NCI-H2107 (cell line): Measurements from ENCODE around the gene LPO.

ENCODE experiments used
- DNase-seq: peaks from one replicate; lab custom pipeline; 2025; lab: John Stamatoyannopoulos, UW

LPO gene

DNA sequence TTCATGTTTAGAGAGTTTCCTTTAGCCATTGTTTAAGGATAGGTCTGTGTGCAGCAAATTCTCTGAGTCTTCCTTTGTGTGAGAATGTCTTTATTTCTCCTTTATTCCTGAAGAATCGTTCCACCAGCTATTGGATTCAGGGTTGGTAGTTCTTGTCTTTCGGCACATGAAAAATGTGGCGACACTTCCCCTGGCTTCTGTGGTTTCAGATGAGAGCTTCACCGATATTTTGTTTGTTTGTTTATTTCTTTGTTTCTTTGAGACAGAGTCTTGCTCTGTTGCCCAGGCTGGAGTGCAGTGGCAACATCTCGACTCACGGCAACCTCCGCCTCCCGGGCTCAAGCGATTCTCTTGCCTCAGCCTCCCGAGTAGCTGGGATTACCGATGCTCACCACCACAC is 23.8 kb downstream of the LPO start:
- DNase-seq: no peak

DNA sequence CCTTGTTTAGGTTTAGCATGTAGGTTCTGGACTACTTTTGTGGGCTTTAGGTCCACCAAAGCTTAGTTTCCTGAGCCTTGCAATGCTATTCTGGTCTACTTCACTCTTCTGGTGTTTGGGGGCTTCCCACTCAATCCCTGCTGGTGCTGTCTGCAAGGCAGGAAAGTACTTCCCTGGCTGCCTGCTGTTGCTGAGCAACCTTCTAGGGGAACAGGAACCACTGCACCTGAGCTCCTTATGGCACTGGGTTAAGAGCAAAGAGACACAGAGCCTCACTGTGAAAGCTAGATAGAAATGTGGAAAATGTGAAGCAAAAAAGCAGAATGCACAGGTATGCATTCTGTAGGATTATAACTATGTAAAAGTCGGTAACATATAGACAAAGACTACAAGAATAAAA is 25.4 kb downstream of the LPO start:
- no peak for DNase-seq

DNA sequence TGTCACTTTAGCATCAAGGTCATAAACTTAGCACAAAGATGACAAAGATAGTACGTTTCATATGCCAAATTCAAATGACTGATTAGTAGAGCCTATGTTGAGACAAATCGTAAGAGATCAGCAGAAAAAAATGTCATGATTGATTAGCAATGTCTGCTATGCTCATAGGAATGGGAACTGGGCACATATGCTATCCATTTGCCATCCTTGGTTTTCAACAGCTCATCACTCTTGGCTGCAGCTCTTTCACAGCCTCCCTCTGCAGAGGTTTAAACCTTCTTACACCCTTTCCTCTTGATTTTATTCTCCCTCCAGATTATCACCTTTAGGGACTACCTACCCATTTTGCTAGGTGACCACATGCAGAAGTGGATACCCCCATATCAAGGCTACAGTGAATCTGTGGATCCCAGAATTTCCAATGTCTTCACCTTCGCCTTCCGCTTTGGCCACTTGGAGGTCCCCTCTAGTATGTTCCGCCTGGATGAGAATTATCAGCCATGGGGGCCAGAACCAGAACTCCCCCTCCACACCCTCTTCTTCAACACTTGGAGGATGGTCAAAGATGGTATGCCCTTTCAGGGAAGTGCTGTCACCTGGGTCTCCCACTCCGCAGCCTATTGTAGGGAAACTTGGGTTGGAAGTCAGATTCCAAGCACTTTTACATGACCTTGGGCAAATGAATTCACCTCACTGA is 26.2 kb downstream of the LPO start:
- DNase-seq: no peak

DNA sequence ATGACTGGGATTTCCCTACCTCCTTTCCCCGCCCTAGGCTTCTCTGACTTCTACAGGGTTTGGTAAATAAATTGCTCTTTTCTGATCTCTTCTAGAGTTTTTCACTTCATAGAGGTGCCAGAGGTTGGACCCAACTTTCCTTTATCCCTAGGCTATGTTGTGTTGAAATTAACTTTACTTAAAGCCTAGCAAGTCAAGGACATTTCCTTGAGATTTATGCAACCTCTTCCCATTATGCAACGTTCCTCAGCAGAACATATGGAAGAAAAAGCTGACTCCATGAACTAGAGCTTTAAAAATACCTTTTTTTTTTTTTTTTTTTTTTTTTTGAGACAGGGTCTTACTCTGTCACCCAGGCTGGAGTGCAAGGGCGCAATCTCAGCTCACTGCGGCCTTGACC is 26.9 kb downstream of the LPO start:
- no peak for DNase-seq

DNA sequence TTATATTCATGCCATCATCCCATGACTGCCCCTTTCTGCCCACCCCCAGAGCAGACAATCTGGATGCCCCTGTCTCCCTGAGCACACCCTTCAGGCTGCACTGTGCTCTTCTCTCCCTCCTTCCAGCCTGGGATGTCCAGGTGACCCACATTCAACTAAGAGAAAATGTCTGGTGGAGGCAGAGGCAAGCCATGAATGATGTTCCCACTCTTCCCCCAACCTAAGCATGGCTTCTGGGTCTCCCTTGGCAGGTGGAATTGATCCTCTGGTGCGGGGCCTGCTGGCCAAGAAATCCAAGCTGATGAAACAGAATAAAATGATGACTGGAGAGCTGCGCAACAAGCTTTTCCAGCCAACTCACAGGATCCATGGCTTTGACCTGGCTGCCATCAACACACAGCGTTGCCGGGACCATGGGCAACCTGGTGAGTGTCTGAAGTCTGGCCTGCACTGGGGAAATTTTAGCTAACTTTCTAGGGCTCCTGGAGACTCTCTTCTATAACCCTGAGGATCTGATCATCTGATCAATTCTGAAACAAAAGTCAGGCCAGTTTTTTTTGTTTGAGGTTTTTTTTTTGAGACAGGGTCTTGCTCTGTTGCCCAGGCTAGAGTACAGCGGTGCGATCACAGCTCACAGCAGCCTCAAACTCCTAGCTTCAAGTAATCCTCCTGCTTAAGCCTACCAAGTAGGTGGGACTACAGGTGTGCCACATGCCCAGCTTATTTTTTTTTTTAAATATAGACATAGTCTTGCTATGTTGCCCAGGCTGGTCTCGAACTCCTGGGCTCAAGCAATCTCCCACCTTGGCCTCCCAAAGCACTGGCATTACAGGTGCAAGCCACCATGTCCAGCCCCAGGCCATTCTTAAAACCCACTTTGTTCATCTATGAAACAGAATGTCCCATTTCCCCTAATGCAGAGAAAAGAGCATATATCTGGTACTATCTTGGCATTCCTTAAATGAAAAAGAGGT is 27.8 kb downstream of the LPO start:
- DNase-seq: no peak

DNA sequence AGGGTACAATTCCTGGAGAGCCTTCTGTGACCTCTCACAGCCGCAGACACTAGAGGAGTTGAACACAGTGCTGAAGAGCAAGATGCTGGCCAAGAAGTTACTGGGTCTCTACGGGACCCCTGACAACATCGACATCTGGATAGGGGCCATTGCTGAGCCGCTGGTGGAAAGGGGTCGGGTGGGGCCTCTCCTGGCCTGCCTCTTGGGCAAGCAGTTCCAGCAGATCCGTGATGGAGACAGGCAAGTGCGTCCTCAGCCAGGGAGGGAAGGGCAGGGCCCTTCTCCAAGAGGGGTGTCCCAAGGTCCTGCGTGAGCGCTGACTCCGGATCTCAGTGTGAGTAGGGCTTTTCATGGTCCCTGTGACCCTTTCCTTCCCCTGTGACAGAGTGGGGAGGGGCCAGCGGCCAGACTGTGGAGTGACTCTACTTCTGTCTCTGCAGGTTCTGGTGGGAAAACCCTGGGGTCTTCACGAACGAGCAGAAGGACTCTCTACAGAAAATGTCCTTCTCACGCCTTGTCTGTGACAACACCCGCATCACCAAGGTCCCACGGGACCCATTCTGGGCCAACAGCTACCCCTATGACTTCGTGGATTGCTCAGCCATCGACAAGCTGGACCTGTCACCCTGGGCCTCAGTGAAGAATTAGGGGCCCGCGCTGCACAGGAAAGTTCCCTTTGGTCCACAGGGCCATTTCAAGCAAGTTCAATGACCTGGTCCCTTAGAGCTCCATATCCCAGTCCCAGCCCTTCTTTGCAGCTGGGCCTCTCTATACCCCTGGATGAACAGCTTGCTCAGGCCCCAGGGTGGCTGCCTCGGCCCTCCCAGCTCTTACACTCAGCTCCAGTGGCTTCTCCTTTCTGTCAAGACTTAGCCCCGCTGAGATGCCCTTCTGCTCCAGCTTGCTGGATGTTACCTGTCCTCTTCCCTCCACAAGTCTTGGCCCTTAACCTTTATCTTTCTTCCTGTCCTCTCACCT is 29.3 kb downstream of the LPO start:
- DNase-seq: no peak

DNA sequence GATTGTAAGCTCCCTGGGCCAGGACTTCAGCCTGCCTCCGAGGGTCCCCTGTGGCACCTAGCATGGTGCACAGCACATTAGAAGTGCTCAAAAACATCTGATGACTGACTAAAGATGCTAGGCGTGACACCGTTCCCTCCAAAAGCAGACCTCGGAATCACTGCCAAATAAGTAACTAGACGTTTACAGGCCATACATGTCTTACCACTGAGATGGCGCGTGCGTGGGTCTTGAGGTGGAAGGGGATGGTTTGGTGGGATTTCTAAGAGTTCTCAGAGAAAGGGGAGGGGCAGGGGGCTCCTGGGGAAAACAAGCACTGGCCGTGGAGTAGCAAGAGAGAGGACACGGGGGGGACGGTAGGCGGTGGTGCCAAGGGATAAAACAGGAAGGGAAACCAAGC is 29.9 kb downstream of the LPO start:
- no peak for DNase-seq

DNA sequence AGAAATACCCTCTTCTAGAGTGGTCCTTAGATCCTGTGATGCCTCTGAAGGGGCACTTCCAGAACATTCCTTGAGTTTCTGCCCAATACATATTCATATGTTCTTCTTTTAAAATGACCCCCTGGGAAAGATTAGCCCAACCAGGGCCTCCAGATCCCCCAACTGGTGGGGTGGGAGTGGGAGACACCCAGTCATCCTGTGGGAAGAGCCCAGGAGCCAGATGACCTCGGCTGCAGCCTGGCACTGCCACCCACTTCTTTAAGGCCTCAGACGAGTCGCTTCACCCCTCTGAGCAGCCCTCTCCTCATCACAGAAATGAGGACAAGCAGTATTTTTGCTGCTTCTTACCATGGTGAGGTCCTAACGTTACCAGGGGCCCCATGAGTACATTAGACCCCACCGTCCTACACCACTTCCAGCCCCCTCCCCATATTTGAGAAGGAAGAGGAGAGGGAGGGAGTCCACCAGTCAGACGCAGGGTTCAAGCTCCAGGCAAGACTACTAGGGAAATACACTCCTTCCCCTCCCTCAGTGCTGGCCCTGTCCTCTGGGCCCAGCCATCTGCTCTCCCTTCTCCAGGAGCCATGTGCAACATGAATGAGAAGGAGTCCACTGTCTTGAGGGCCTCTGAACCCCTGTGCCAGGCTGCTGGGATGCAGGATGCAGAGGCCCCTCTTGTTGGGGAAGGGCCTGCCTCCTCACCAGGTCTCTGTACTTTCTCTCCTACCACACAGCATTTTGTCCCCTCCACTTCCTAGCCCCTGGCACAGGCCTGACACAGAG is 30.6 kb downstream of the LPO start:
- DNase-seq: no peak

DNA sequence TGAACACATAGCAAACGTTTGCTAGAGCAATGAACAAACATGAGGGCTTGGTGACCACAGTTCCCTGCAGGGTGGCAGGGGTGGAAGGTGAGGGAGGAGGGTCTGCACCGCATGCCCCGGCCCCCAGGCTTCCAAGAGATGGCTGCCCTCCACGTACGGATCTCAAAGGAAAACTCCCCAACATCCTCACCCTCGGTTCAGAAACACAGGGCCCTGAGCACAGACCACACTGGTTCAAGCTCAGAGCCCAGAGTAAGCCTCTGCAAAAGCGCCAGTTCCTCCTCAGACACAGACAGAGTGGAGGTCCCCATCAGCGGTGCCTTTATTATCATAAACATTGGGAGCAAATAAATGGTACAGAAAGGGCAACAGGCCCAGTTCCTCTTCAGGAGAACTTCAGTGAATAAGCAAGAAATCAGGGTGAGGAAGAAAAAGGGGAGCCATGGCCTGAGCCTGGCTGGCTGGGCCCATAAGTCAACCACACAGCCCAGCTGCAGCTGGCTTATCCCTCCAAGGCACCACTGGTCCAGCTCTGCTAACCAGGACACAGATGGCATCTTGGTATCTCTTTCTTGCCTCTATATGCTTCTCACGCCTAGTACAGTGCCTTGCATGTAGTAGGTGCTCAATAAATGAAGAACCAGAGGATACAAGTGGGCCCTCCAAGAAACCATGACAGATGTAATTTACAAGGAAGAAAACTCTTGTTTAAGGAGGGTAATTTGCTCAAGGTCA is 31.3 kb downstream of the LPO start:
- DNase-seq: no peak

DNA sequence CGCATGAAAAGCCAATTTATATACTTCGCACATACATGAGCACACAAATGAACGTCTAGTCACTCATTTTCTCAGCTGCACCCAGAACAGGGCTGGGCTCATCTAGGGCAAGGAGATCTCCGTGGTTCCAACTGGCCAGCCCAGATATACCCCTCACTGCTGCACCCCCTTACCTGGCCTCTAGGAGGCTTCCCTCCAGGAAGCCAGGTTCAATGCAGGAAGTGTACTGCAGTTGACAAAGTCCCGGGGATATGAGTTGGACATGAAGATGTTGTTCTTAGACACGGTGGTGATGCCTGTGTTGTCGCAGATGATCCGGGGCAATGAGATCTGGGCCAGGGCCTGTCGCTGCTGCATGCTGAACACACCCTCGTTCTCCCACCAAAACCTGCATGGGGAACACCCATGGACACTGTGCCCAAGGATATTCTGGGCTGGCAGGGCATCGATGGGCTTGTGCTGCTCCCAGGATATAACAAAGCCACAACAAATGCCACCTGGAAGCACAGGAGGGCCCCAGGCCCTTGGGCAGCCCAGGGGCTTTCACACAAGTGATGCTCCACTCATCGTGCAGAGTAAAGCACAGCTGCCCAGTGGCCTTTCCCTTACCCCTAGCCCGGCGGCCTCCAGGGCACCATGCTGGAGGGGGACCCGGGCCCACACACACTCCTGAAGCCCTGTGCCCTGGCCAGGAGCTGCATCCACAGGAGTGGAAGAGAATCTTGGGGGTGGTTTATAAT is 32.3 kb downstream of the LPO start:
- DNase-seq: no peak

DNA sequence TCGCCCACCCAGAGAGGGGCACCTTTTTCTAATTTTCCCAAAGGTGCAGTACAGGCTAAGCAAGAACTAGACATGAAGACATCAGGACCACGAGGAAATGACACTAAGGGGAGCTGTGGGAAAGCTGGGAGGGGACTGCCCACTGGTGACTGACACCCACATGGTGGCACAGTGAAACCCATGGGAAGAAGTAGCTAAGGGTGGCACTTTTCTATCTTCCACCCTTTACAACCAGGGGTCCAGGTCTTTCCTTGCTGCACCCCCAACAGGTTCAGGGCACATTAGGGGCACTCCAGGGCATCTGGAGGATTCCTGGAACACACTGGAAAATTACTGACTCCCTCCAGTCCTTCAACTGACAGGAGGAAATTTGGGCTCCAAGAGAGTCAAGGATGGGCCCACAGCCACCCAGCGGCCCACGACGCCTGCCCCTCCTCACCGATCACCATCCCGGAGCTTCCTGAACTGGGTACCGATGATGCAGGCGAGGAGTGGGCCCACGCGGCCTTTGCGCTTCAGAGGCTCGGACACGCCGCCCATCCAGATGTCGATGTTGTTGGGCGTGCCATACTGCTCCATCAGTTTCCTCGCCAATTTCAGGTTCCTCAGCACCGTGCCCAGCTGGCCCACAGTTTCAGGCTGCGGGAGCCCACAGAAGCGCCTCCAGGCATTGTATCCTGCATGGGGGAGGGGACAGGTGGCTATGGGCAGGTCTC is 33.0 kb downstream of the LPO start:
- no peak for DNase-seq

DNA sequence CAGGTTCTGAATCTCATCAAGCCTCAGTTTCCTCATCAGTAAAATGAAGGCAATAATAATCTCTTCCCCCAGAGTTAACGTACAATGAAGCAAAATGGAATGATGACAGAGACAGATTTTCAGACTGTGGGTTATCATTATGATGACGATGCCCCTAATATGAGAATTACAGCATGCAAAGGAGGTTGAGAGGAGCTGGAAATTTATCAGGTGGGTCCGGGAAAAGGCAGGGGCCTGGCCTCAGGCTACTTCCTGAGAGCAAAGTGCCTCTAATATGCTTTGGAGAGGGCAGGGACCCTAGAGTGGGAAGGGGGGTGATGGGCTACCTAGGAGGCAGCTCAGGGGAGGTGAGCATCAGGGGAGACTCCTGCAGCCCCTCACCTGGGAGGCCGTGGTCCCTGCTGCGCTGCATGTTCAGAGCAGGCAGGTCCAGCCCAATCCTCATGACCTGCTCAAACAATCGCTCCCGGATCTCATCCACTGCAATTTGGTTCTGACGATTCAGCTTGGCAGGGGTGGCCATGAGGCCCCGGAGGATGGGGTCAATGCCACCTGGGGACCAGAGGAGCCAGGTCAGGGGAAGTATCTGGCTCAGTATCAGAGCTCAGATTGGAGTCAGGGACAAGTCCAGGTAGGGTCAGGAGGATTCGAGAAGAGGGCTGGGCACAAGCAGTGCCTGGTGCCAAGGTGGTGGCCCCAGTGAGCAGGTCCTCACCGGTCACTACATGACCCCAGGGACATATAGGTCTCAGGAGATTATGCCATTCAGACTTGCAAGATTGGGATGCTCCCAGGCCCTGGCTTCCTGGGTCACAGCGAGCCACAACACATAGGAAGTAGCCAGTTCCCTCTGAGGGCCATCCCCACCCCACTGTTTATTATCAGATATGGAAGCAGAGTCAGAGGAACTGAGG is 34.2 kb downstream of the LPO start:
- DNase-seq: no peak

DNA sequence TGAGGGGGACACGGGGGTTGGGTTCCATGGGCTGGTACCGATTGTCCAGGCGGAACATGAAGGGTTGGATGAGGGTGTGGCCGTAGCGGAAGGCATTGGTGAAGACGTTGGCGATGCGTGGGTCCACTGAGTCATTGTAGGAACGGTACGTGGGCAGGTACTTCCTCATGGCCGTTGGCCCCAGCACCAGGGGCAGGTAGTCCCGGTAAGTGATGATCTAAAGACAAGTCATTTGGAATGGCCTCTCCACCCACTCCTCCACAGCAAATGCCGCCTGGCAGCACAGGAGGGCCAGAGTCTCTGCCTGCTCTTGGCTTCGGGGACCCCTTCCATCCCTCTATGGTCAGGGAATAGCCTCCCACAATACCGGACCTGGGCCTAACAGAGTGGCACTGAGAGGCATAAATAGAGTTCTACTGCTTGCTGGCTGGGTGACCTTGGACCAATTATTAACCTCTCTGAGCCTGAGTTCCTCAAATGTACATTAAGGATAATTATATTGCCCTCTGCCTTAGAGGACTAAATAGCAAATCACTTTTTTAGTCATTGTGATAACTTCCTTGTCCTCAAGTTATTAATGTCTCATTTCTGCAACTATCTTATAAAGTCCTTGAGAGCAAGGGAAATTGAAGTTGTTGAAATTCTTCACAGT is 35.2 kb downstream of the LPO start:
- no peak for DNase-seq

DNA sequence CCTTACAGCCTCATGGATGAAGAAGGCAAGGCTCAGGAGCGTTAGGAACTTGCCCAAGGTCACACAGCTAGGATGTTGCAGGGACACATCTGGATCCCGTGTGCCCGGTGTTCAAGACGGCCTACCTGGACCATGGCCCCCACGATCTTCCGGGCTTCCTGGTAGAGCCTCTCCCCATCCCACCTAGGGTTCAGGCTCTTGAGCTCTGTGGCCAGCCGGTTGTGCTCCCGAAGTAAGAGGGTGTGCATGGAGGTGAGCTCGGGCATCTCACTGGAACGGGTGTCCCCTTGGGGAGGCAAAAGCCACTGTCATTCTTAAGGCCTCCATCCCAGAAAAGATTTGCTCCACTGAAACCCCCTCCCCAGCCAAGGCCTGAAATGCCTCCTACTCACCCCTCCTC is 37.0 kb downstream of the LPO start:
- DNase-seq: no peak

DNA sequence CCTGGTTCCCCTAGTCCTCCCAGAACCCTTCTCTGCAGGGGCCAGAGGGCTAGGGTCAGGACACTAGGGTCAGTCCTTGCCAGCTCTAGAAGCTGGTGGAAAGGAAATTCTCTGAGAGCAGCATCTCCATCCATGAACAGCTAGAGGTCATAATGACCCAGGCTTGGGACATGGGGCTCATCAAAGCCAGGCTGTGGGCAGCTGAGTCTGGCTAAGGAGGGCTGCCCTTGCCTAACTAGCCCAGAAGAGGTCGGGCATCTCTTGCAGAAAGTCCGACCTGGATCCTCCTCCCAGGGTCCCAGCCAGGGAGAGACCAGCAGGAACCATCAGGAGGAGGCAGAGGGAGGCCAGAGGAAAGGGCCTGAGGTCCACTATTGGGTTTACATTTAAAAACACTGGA is 38.0 kb downstream of the LPO start:
- no peak for DNase-seq

DNA sequence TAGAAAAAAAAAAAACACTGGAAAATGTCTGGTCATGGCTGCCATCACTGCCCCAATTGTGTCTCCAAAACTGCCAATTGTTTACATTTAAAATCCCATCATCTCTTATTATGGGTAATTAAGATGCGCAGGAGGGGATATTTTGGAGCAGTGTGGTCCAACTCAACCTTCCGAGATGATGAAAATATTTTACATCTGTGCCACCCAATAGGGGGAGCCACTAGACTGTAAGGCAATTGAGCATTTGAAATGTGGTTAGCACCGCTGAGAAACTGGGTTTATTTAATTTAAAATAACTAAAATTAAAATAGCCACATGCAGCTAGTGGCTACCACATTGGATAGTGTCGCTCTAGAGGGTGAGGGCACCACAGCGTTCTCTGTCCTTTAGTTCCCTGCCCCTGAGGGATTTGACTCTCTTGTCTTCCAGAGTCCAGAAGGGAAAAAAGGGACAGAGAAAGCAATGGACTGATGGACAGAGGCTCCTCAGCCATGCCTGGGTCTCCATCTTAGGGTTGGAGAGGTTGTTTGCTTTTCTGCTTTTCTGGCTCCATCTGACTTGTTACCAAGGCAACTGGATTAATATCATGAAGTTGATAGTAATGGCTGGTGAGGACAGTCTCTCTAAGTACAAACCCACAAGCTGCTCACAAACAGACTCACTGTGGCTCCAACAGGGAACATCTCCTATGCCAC is 38.9 kb downstream of the LPO start:
- no peak for DNase-seq
